AG09319 (cell line): ENCODE results near the gene TMEM238.
A peak's percentile ranks its signal among the peaks of the same experiment; 100 is the strongest.

Source experiments
- DNase-seq: peaks from one replicate; pipeline ENCODE4 v3.0.0-alpha.2; 2010; ENCODE audit warnings: low read depth; ENCODE audit errors: extremely low read depth
- TF ChIP-seq, protein P1 (sequence below): IDR thresholded peaks from 2 replicates; pipeline ENCODE4 v1.5.1; 2011; ENCODE audit warnings: low read depth, mild to moderate bottlenecking, inconsistent platforms, low read length, moderate library complexity

TMEM238 gene

DNA sequence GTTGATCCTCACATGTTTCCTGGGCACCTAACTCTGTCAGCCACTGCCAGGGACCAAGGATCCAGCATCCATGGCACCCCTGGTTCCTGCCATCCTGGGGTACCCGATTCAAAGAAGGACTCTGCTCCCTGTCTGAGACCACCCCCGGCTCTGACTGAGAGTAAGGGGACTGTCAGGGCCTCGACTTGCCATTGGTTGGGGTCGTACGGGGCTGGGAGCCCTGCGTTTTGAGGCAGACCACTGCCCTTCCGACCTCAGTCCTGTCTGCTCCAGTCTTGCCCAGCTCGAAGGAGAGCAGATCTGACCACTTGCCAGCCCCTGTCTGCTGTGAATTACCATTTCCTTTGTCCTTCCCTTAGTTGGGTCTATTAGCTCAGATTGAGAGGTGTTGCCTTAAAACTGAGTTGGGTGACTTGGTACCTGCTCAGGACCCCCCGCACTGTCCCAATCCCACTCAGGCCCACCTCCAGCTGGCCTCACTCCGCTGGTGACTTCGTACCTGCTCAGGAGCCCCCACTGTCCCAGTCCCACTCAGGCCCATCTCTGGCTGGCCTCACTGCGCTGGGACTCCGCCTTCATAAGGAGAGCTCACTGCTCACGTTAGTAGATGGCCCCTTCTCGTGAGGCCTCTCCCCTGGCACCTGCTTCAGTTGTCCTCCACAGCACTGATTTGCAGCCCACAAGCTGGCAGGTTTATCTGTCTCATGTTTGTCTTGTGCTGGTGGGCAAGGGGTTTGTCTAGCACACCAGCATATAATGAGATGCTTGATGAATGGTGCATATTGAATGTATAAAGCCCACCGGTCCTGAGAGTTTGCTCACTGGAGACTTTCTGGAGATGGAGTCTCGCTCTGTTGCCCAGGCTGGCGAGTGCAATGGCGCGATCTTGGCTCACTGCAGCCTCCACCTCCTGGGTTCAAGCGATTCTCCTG, 5.6 kb upstream of the TMEM238 start:
- no peak for DNase-seq
- TF ChIP-seq, protein P1, sequence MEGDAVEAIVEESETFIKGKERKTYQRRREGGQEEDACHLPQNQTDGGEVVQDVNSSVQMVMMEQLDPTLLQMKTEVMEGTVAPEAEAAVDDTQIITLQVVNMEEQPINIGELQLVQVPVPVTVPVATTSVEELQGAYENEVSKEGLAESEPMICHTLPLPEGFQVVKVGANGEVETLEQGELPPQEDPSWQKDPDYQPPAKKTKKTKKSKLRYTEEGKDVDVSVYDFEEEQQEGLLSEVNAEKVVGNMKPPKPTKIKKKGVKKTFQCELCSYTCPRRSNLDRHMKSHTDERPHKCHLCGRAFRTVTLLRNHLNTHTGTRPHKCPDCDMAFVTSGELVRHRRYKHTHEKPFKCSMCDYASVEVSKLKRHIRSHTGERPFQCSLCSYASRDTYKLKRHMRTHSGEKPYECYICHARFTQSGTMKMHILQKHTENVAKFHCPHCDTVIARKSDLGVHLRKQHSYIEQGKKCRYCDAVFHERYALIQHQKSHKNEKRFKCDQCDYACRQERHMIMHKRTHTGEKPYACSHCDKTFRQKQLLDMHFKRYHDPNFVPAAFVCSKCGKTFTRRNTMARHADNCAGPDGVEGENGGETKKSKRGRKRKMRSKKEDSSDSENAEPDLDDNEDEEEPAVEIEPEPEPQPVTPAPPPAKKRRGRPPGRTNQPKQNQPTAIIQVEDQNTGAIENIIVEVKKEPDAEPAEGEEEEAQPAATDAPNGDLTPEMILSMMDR, result no peak

DNA sequence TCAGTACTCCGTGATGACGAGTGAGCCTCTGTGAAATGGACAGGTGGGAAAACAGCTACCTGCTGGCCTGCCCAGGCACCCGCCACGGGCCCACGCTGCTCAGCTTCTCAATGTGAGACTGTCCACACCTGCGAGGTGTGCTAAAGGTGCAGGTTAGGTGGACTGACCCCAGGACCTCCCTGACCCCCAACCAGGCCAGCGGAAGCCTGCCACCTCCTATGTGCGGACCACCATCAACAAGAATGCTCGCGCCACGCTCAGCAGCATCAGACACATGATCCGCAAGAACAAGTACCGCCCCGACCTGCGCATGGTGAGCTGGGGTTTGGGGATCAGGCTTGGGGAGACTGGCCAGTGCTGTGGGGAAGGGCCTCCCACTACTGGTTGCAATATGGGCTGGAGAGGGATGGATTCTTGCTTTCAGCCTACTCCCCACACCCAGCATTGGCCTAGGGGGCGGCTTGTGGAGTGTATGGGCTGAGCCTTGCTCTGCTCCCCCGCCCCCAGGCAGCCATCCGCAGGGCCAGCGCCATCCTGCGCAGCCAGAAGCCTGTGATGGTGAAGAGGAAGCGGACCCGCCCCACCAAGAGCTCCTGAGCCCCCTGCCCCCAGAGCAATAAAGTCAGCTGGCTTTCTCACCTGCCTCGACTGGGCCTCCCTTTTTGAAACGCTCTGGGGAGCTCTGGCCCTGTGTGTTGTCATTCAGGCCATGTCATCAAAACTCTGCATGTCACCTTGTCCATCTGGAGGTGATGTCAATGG, 3.8 kb upstream of the TMEM238 start:
- TF ChIP-seq, protein P1, result no peak
- DNase-seq, result no peak

DNA sequence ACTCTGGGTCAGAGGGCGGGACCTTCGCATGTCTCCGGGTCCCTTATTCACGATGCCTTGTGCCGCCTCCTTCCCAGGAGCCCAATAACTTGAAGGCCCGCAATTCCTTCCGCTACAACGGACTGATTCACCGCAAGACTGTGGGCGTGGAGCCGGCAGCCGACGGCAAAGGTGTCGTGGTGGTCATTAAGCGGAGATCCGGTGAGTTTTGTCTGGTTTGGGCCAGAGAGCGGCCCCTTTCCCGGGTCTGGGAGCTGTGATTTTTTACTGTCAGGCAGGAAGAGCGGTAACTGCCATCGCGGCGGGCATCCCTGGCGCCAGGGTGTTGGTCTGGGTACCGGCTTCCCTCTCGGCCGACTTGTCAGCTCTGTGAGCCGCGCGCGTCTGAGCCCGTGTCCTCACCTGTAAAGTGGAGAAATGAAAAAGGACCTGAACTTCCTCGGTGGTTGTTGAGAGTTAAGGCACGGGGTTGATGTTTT, 2.4 kb upstream of the TMEM238 start:
- TF ChIP-seq, protein P1, result no peak
- no peak for DNase-seq

DNA sequence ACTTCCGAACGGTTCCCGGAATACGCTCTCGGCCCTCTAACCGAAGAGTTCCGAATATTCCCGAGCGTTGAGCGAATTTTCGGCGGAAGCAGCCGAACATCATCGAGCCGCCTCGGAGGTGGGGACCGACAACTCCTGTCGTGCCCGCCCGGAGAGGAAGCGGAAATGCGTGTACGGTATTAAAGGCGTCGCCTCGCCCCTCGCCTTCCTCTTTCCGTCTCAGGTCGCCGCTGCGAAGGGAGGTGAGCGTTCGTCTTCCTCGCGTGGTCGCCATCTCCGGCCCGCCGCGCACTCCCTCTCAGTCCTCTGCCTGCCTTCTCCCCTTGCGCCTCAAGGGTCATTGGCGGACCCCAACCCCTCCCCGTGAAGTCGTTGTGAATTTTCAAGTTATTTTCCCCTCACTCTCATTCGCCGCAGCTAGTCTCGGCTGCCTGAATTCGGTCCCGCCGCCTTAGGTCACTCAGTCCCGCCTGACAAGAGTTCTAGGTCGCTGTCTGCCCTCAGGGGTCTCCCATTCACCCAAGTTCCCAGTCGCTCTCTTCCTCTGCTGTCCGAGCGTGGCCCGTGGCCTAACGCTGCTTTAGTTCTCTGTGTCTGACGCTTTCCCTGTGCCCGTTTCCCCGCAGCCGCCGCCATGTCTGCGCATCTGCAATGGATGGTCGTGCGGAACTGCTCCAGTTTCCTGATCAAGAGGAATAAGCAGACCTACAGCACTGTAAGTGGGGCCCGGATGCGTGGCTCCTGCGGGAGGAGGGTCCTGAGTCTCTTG, 1.8 kb upstream of the TMEM238 start, which contains the start of gene RPL28:
Gene RPL28 (plus strand): TSS at position 209 of the 769 bp plus-strand sequence. CDS start 426 bp downstream, at position 635.
- TF ChIP-seq, protein P1, result no peak
- DNase-seq, result peak; percentile 95

DNA sequence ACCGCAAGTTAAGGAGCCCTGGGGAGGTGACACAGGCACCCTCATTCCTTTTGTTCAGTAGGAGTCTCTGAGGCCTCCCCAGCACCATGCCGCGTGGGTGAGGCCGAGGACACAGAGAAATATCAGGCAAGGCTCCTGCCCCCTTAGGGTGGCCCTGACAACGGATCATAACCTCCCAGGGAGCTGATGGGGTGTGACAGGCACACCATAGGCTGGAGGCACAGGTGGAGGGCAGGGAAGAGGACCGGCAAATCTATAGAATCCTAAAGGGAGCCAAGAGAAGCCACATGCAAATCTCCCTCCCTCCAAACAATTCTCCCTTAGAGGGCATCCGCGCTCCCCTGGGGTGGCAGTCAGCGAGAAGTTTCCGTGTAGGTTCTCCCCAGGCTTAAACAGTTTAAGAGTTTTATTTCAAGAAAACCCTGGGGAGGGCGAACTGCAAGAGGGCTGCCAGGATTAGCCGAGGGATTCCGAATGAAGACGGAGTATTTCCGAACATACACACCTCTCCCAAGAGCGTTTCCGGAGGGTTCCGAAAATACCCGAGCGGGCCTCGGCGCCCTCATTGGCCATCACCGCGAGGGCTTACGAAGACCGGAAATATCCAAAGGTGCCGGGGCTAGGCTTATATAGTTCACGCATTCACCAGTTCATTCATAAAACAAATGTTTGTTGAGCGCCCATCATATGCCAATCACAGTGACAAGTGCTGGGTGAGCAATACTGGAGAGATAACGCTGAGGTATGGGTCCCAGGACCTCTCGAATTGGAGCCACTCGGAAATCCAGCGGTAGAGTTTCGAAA, 1.0 kb upstream of the TMEM238 start:
- TF ChIP-seq, protein P1, result no peak
- peak; percentile 82 for DNase-seq
